Neural progenitor cell (in vitro differentiated cells): ENCODE results near the gene HOXD12.

Experiments used
- EZH2 ChIP-seq: fragments of 200-600 bp; sonication (generic); IDR thresholded peaks from 2 replicates; pipeline ENCODE4 v1.6.1; 2017; ENCODE audit warnings: antibody characterized with exemption, mild to moderate bottlenecking, moderate library complexity
- EZH2phosphoT487 ChIP-seq: fragments of 200-600 bp; sonication (generic); IDR thresholded peaks from 2 replicates; pipeline ENCODE4 v1.6.1; 2017; ENCODE audit warnings: antibody characterized with exemption
- TF ChIP-seq, protein P1 (sequence below): fragments of 200-600 bp; sonication (generic); IDR thresholded peaks from 2 replicates; pipeline ENCODE4 v1.5.1; 2017; ENCODE audit warnings: antibody characterized with exemption, mild to moderate bottlenecking

DNA sequence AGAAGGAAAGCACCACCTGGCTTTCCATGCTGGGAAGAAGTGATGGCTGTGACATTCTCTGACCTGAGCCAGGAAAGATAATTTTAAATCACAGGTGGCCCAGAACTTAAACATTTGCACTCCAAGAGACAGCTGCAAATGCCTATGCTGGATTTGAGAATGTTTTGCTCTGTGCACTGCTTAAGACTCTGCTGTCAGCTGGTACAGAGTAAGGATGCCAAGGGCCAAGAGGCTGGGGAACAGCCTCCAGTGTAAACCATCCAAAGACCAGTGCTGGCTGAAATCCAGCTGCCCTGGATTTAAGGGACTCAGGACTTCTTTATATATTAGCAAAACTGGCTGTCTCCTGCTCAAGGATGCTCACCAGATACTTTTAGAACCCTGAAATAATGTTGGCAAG is 33.8 kb downstream of the HOXD12 start:
- TF ChIP-seq, protein P1, sequence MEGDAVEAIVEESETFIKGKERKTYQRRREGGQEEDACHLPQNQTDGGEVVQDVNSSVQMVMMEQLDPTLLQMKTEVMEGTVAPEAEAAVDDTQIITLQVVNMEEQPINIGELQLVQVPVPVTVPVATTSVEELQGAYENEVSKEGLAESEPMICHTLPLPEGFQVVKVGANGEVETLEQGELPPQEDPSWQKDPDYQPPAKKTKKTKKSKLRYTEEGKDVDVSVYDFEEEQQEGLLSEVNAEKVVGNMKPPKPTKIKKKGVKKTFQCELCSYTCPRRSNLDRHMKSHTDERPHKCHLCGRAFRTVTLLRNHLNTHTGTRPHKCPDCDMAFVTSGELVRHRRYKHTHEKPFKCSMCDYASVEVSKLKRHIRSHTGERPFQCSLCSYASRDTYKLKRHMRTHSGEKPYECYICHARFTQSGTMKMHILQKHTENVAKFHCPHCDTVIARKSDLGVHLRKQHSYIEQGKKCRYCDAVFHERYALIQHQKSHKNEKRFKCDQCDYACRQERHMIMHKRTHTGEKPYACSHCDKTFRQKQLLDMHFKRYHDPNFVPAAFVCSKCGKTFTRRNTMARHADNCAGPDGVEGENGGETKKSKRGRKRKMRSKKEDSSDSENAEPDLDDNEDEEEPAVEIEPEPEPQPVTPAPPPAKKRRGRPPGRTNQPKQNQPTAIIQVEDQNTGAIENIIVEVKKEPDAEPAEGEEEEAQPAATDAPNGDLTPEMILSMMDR = no peak
- TF ChIP-seq EZH2 (no peak), EZH2phosphoT487 (no peak)
